GM13976 (cell line): ENCODE data around the gene PYGB.
"Not testable (repeated sequence)": the region's sequence is repeated elsewhere in the genome, so short reads cannot be mapped to it uniquely, and the experiment has no call there.

ENCODE experiments used
- DNase-seq: peaks from one replicate; pipeline ENCODE4 v3.0.0; 2012; ENCODE audit warnings: low spot score
- CTCF ChIP-seq: IDR thresholded peaks from 2 replicates; pipeline ENCODE4 v1.5.1; 2012; ENCODE audit warnings: borderline replicate concordance, mild to moderate bottlenecking; ENCODE audit not compliant: insufficient read depth; ENCODE audit errors: extremely low read depth, missing control alignments, control extremely low read depth
- in situ Hi-C: fragments of 300-500 bp; cut with MboI; formaldehyde crosslinking; loops from one replicate; pipeline ENCODE4 v1.12.0; 2022; ENCODE audit warnings: low sequenced_read_pairs, mixed read lengths, inconsistent platforms; ENCODE audit not compliant: unreplicated experiment

The PYGB gene

GRCh38 chr20:25238319-25239037, 9.4 kb upstream of the PYGB start:
- in situ Hi-C loops, result no loop called here
- no peak for TF ChIP-seq CTCF
- no peak for DNase-seq

GRCh38 chr20:25239387-25240370, 8.2 kb upstream of the PYGB start:
- TF ChIP-seq CTCF, result no peak
- DNase-seq, result no peak
- in situ Hi-C loops, result no loop called here

- DNase-seq, in situ Hi-C loops: not testable (repeated sequence)
These were observed 6.8 kb upstream of the PYGB start for GRCh38 chr20:25240851-25241658.

- DNase-seq, in situ Hi-C loops: not testable (repeated sequence)
These were observed 6.3 kb upstream of the PYGB start for GRCh38 chr20:25241659-25241955.

GRCh38 chr20:25242231-25242630, 5.7 kb upstream of the PYGB start:
- in situ Hi-C loops, result no loop called here
- DNase-seq, result no peak
- no peak for TF ChIP-seq CTCF

GRCh38 chr20:25243416-25243979, 4.4 kb upstream of the PYGB start:
- TF ChIP-seq CTCF, result no peak
- DNase-seq, result no peak
- in situ Hi-C loops, result no loop called here

GRCh38 chr20:25244976-25245375, 2.9 kb upstream of the PYGB start:
- no peak for TF ChIP-seq CTCF
- in situ Hi-C loops, result no loop called here
- no peak for DNase-seq
